GM23338 (cell line): ENCODE data around the gene SELENOH. TPM values are rescaled to one million over a fixed set of nuclear protein-coding genes. Genes with fewer than 3 reads are reported as not detected.

ENCODE experiments used
- ATAC-seq: fragments of 200-7000 bp; cut with Tn5 transposase; 3 replicates; pipeline ENCODE4 v1.9.1; 2020
- DNase-seq: peaks from one replicate; pipeline ENCODE4 v3.0.0-alpha.2; 2015; ENCODE audit warnings: low spot score
- H2AFZ ChIP-seq: fragments of 200-600 bp; sonication (generic); 2 replicates; pipeline ENCODE4 v1.8.0; 2016; ENCODE audit warnings: antibody characterized with exemption, mild to moderate bottlenecking, moderate library complexity
- H3F3A ChIP-seq: fragments of 200-600 bp; sonication (generic); replicated peaks from 2 replicates; pipeline ENCODE4 v1.8.0; 2017; ENCODE audit warnings: antibody characterized with exemption, mixed run types, low read depth
- H3K27ac ChIP-seq: fragments of 200-600 bp; sonication (generic); 2 replicates; pipeline ENCODE4 v1.6.1; 2016; ENCODE audit warnings: low read depth
- H3K27me3 ChIP-seq: fragments of 200-600 bp; sonication (generic); 2 replicates; pipeline ENCODE4 v1.8.0; 2016; ENCODE audit warnings: mild to moderate bottlenecking, mixed run types, moderate library complexity; ENCODE audit not compliant: insufficient read depth
- H3K36me3 ChIP-seq: fragments of 200-600 bp; sonication (generic); 2 replicates; pipeline ENCODE4 v1.8.0; 2016; ENCODE audit warnings: mild to moderate bottlenecking; ENCODE audit not compliant: insufficient read depth
- H3K4me1 ChIP-seq: fragments of 200-600 bp; sonication (generic); 2 replicates; pipeline ENCODE4 v1.8.0; 2016; ENCODE audit warnings: mild to moderate bottlenecking, moderate library complexity; ENCODE audit not compliant: insufficient read depth
- H3K4me2 ChIP-seq: fragments of 200-600 bp; sonication (generic); 2 replicates; pipeline ENCODE4 v1.7.1; 2017; ENCODE audit warnings: mixed run types
- H3K4me3 ChIP-seq: fragments of 200-600 bp; sonication (generic); 2 replicates; pipeline ENCODE4 v1.6.1; 2016; ENCODE audit warnings: mixed run types
- H3K79me2 ChIP-seq: fragments of 200-600 bp; sonication (generic); replicated peaks from 2 replicates; pipeline ENCODE4 v1.8.0; 2017; ENCODE audit warnings: mild to moderate bottlenecking; ENCODE audit not compliant: insufficient read depth
- H3K9me2 ChIP-seq: fragments of 200-600 bp; sonication (generic); 2 replicates; pipeline ENCODE4 v1.8.0; 2017; ENCODE audit not compliant: insufficient read depth
- H4K20me1 ChIP-seq: fragments of 200-600 bp; sonication (generic); replicated peaks from 2 replicates; pipeline ENCODE4 v1.8.0; 2017; ENCODE audit warnings: mild to moderate bottlenecking; ENCODE audit not compliant: insufficient read depth
- H3K27ac Mint-ChIP-seq: 2 replicates; pipeline ENCODE4 v1.8.0; 2020; ENCODE audit warnings: inconsistent platforms, mild to moderate bottlenecking, moderate library complexity, mixed read lengths
- H3K27me3 Mint-ChIP-seq: 3 replicates; pipeline ENCODE4 v1.8.0; 2022; ENCODE audit warnings: low read depth, mild to moderate bottlenecking, moderate library complexity, mixed read lengths, inconsistent platforms; ENCODE audit not compliant: insufficient read depth, poor library complexity
- H3K36me3 Mint-ChIP-seq: 3 replicates; pipeline ENCODE4 v1.8.0; 2021; ENCODE audit warnings: low read depth, mild to moderate bottlenecking, inconsistent platforms, moderate library complexity, mixed read lengths
- H3K4me1 Mint-ChIP-seq: 3 replicates; pipeline ENCODE4 v1.8.0; 2020; ENCODE audit warnings: mild to moderate bottlenecking, inconsistent platforms, mixed read lengths
- H3K4me3 Mint-ChIP-seq: 3 replicates; pipeline ENCODE4 v1.8.0; 2021; ENCODE audit warnings: moderate library complexity, mild to moderate bottlenecking, inconsistent platforms, mixed read lengths
- H3K9me3 Mint-ChIP-seq: 3 replicates; pipeline ENCODE4 v1.8.0; 2020; ENCODE audit warnings: moderate library complexity, mild to moderate bottlenecking, inconsistent platforms, mixed read lengths
- CREB1 ChIP-seq: fragments of 250-450 bp; sonication (Bioruptor Pico); IDR thresholded peaks from 2 replicates; pipeline ENCODE4 v1.5.0; 2020; ENCODE audit warnings: low read depth, mild to moderate bottlenecking, moderate library complexity
- EZH2 ChIP-seq: fragments of 200-600 bp; sonication (generic); IDR thresholded peaks from one replicate; pipeline ENCODE4 v1.8.0; 2017; ENCODE audit warnings: antibody characterized with exemption, mild to moderate bottlenecking, low read depth; ENCODE audit not compliant: unreplicated experiment
- NANOG ChIP-seq: IDR thresholded peaks from 2 replicates; pipeline ENCODE4 v1.6.1; 2016; ENCODE audit warnings: antibody characterized with exemption, borderline replicate concordance
- POLR2AphosphoS5 ChIP-seq: IDR thresholded peaks from 2 replicates; pipeline ENCODE4 v1.6.1; 2016; ENCODE audit warnings: antibody characterized with exemption, low read depth
- ZNF331 ChIP-seq: fragments of 250-450 bp; sonication (Bioruptor Pico); IDR thresholded peaks from 2 replicates; pipeline ENCODE4 v1.5.0; 2020; ENCODE audit warnings: low read depth, mild to moderate bottlenecking, moderate library complexity
- polyA plus RNA-seq: library from polyadenylated mRNA; unstranded; fragments of >200 nt; fragmentation: Nextera tagmentation; extraction: Ambion mirVana; gene quantifications from 2 replicates; pipeline ENCODE4 v1.2.1, GENCODE V29; 2016
- total RNA-seq: library from RNA; depleted of rRNA; stranded (reverse); fragments of >200 nt; shearing (Covaris generic); gene quantifications from 2 replicates; pipeline ENCODE4 v1.2.3, GENCODE V29; 2014
- TF ChIP-seq, protein P1 (sequence below): IDR thresholded peaks from one replicate; pipeline ENCODE4 v1.6.1; 2018; ENCODE audit warnings: antibody characterized with exemption; ENCODE audit not compliant: unreplicated experiment
- TF ChIP-seq, protein P2 (sequence below): IDR thresholded peaks from 2 replicates; pipeline ENCODE4 v1.6.1; 2016; ENCODE audit warnings: antibody characterized with exemption
- TF ChIP-seq, protein P3 (sequence below), 2 experiments: fragments of 200-600 bp in 1 of 2; sonication (generic) in 1 of 2; conservative IDR thresholded peaks; 2 replicates each; pipeline versions ENCODE4 v1.5.1 to v1.6.1; 2016 to 2017; ENCODE audit warnings: antibody characterized with exemption in 2 of 2, low read depth in 2 of 2, mild to moderate bottlenecking in 2 of 2, moderate library complexity in 1 of 2

SELENOH gene
- total and polyA plus RNA-seq, 2 experiments from 2014 or later = 282 to 379 TPM

DNA sequence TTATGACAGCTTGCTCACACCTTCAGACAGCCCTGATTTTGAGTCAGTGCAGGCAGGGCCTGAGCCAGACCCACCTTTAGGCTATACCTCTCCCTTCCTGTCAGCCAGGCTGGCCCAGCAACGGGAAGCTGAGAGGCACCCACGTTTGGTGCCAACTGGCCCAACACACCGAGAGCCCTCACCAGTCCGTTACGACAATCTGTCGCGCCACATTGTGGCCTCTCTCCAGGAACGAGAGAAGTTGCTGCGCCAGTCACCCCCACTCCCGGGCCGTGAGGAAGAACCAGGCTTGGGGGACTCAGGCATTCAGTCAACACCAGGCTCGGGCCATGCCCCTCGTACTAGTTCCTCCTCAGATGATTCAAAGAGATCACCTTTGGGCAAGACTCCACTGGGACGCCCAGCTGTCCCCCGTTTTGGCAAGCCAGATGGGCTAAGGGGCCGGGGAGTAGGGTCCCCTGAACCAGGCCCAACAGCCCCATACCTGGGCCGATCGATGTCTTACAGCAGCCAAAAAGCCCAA lies 42.4 kb upstream of the SELENOH start:
- no peak overlapping the region for H3K4me3 ChIP-seq
- no peak overlapping the region for H3K4me2 ChIP-seq
- H3K9me3 Mint-ChIP-seq = no peaks in the 10 kb centered on the region
- H2AFZ ChIP-seq = no peak overlapping the region
- TF ChIP-seq, protein P1, sequence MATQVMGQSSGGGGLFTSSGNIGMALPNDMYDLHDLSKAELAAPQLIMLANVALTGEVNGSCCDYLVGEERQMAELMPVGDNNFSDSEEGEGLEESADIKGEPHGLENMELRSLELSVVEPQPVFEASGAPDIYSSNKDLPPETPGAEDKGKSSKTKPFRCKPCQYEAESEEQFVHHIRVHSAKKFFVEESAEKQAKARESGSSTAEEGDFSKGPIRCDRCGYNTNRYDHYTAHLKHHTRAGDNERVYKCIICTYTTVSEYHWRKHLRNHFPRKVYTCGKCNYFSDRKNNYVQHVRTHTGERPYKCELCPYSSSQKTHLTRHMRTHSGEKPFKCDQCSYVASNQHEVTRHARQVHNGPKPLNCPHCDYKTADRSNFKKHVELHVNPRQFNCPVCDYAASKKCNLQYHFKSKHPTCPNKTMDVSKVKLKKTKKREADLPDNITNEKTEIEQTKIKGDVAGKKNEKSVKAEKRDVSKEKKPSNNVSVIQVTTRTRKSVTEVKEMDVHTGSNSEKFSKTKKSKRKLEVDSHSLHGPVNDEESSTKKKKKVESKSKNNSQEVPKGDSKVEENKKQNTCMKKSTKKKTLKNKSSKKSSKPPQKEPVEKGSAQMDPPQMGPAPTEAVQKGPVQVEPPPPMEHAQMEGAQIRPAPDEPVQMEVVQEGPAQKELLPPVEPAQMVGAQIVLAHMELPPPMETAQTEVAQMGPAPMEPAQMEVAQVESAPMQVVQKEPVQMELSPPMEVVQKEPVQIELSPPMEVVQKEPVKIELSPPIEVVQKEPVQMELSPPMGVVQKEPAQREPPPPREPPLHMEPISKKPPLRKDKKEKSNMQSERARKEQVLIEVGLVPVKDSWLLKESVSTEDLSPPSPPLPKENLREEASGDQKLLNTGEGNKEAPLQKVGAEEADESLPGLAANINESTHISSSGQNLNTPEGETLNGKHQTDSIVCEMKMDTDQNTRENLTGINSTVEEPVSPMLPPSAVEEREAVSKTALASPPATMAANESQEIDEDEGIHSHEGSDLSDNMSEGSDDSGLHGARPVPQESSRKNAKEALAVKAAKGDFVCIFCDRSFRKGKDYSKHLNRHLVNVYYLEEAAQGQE = no peak
- TF ChIP-seq ZNF331 (CRISPR knock-in tag) (no peak), EZH2 (no peak)
- TF ChIP-seq, protein P2, sequence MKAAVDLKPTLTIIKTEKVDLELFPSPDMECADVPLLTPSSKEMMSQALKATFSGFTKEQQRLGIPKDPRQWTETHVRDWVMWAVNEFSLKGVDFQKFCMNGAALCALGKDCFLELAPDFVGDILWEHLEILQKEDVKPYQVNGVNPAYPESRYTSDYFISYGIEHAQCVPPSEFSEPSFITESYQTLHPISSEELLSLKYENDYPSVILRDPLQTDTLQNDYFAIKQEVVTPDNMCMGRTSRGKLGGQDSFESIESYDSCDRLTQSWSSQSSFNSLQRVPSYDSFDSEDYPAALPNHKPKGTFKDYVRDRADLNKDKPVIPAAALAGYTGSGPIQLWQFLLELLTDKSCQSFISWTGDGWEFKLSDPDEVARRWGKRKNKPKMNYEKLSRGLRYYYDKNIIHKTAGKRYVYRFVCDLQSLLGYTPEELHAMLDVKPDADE = no peak
- H3K4me1 ChIP-seq = no peaks in the 10 kb centered on the region
- no peaks in the 10 kb centered on the region for H3K79me2 ChIP-seq
- H3K27ac Mint-ChIP-seq = no peak overlapping the region
- peaks cover 41% of the 10 kb centered on the region for H3K36me3 ChIP-seq
- H4K20me1 ChIP-seq = peaks cover 11% of the 10 kb centered on the region
- peaks cover 6% of the 10 kb centered on the region for H3K27me3 Mint-ChIP-seq
- no peaks in the 10 kb centered on the region for H3K27me3 ChIP-seq
- ATAC-seq (no peak), DNase-seq (no peak)
- no peak overlapping the region for H3K4me3 Mint-ChIP-seq
- H3K4me1 Mint-ChIP-seq = no peaks in the 10 kb centered on the region
- peaks cover 79% of the 10 kb centered on the region for H3K36me3 Mint-ChIP-seq
- no peak overlapping the region for H3K27ac ChIP-seq
- peaks cover 16% of the 10 kb centered on the region for H3F3A ChIP-seq
- H3K9me2 ChIP-seq = no peaks in the 10 kb centered on the region

- ATAC-seq = peak; percentile 77
- H3K36me3 ChIP-seq = peaks cover 33% of the 10 kb centered on the region
These were observed 41.5 kb upstream of the SELENOH start for GRCh38 chr11:57699813-57700212.

DNA sequence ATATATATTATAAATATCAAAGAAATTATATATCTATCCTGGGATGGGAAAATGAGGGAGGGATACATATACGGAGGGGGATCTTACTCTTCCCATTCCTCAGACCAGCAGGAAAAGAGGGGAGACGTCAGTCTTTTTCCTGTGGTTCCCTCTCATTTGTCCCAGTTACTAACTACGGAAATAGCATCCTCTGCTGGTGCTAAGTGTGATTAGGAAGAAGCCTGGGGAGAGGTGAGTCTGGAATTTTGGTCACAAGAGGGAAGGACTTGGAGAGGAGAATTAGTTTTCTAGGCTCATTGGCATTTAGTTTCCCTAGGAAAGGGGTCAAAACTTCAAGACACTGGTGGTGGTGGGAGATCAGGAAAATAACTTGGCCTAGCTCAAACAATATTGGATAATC lies 40.9 kb upstream of the SELENOH start:
- Histone ChIP-seq H2AFZ (no peak overlapping the region), H3K4me3 (no peak overlapping the region), H3K4me2 (no peak overlapping the region), H3K4me1 (no peaks in the 10 kb centered on the region), H3K9me2 (no peaks in the 10 kb centered on the region), H3K36me3 (peaks cover 32% of the 10 kb centered on the region), H3K27me3 (no peaks in the 10 kb centered on the region), H3K27ac (no peak overlapping the region), H3F3A (peaks cover 17% of the 10 kb centered on the region), H4K20me1 (peaks cover 9% of the 10 kb centered on the region), H3K79me2 (0 out of 2 replicates have a peak, but pooled peaks cover 1% of the 10 kb centered on the region)
- H3K36me3 Mint-ChIP-seq = peaks cover 82% of the 10 kb centered on the region
- H3K4me3 Mint-ChIP-seq = no peak overlapping the region
- H3K9me3 Mint-ChIP-seq = no peaks in the 10 kb centered on the region
- ATAC-seq (peak; percentile 28; the same call in 1 of the 3 replicates), DNase-seq (peak; percentile 36)
- H3K27ac Mint-ChIP-seq = no peak overlapping the region
- H3K4me1 Mint-ChIP-seq = no peaks in the 10 kb centered on the region
- TF ChIP-seq NANOG (no peak), POLR2AphosphoS5 (no peak)
- TF ChIP-seq, protein P3, sequence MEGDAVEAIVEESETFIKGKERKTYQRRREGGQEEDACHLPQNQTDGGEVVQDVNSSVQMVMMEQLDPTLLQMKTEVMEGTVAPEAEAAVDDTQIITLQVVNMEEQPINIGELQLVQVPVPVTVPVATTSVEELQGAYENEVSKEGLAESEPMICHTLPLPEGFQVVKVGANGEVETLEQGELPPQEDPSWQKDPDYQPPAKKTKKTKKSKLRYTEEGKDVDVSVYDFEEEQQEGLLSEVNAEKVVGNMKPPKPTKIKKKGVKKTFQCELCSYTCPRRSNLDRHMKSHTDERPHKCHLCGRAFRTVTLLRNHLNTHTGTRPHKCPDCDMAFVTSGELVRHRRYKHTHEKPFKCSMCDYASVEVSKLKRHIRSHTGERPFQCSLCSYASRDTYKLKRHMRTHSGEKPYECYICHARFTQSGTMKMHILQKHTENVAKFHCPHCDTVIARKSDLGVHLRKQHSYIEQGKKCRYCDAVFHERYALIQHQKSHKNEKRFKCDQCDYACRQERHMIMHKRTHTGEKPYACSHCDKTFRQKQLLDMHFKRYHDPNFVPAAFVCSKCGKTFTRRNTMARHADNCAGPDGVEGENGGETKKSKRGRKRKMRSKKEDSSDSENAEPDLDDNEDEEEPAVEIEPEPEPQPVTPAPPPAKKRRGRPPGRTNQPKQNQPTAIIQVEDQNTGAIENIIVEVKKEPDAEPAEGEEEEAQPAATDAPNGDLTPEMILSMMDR (conservative IDR thresholded peaks at IDR 0.05; ENCODE audit: low read depth in 2 of 2) = peak; percentile 23 to 51; a peak in 3 of 4 replicates
- peaks cover 12% of the 10 kb centered on the region for H3K27me3 Mint-ChIP-seq

More at GRCh38 chr11:57699813-57700212, 41.5 kb upstream of the SELENOH start:
- Histone ChIP-seq H3K4me2 (no peak overlapping the region), H2AFZ (no peak overlapping the region), H3K79me2 (no peaks in the 10 kb centered on the region), H3K4me3 (no peak overlapping the region), H3F3A (peaks cover 17% of the 10 kb centered on the region), H3K9me2 (no peaks in the 10 kb centered on the region), H3K27me3 (no peaks in the 10 kb centered on the region), H3K27ac (no peak overlapping the region; the same call in 1 of the 2 replicates), H3K4me1 (no peaks in the 10 kb centered on the region), H4K20me1 (peaks cover 11% of the 10 kb centered on the region)
- Mint-ChIP-seq H3K4me3 (no peak overlapping the region), H3K27ac (no peak overlapping the region), H3K4me1 (no peaks in the 10 kb centered on the region), H3K27me3 (peaks cover 12% of the 10 kb centered on the region), H3K36me3 (peaks cover 83% of the 10 kb centered on the region), H3K9me3 (no peaks in the 10 kb centered on the region)
- TF ChIP-seq CREB1 = no peak
- peak; percentile 41 for DNase-seq
